ENCODE results near the gene ZNF850.

The ZNF850 gene

DNA sequence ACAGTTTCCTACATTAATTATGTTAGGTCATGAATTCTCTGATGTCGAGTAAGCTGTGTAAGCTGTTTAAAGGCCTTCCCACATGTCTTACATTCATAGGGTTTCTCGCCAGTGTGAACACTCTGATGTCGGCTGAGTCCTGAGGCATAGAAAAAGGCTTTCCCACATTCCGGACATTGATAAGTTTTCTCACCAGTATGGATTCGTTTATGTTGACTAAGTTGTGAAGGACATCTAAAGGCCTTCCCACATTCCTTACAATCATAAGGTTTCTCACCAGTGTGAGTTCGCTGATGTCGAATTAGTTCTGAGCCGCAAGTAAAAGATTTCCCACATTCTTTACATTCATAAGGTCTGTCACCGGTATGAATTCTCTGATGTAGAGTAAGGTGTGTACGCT lies 24.9 kb downstream of the ZNF850 start:
- Histone ChIP-seq H3K4me3 (ENCODE audit: low read depth, low read length) (no peak overlapping the region), H3K9me3 (ENCODE audit: control insufficient read depth, insufficient read depth, low read depth, low read length) (peaks cover 71% of the 10 kb centered on the region), H3K36me3 (ENCODE audit: control insufficient read depth in 2 of 2, insufficient read depth in 1 of 2, low read length in 2 of 2) (peaks cover 72 to 85% of the 10 kb centered on the region in 2 experiments), H3K4me1 (ENCODE audit: control insufficient read depth, insufficient read depth, low read length) (no peaks in the 10 kb centered on the region), H3K27ac (ENCODE audit: extremely low read depth, low read depth, low read length) (no peak overlapping the region)
- POLR2A ChIA-PET, result no interaction called here
- CTCF ChIA-PET, result no interaction called here
- TF ChIP-seq HOXD13 (CRISPR knock-in tag; IDR thresholded peaks at IDR 0.05; ENCODE audit: borderline replicate concordance), result no peak
- no peak for TF ChIP-seq ZNF777 (tag by site-specific recombination; IDR thresholded peaks at IDR 0.05; ENCODE audit: borderline replicate concordance)
- TF ChIP-seq SCRT2 (tag by site-specific recombination; IDR thresholded peaks at IDR 0.05), result no peak
- 0 out of 2 replicates have a peak, but pooled peaks have one; percentile 4 for TF ChIP-seq ZNF157 (tag by site-specific recombination; IDR thresholded peaks at IDR 0.05)
- peak; percentile 87 for TF ChIP-seq SETDB1 (IDR thresholded peaks at IDR 0.05; ENCODE audit: insufficient read length, low read length)
- peak; percentile 61; the same call in 1 of the 2 replicates for TF ChIP-seq ZNF184 (tag by site-specific recombination; IDR thresholded peaks at IDR 0.05)
- no peak; the same call in 1 of the 2 replicates for TF ChIP-seq ZNF274 (IDR thresholded peaks at IDR 0.05; ENCODE audit: low read length)
- peak; percentile 68; the same call in 1 of the 2 replicates for TF ChIP-seq ZNF274 (tag by site-specific recombination; IDR thresholded peaks at IDR 0.05; ENCODE audit: borderline replicate concordance)
- no peak for TF ChIP-seq ZNF121 (tag by site-specific recombination; IDR thresholded peaks at IDR 0.05)
- TF ChIP-seq ZNF169 (tag by site-specific recombination; IDR thresholded peaks at IDR 0.05), result 0 out of 2 replicates have a peak, but pooled peaks have one; percentile 3
- peak; percentile 19; the same call in 1 of the 2 replicates for TF ChIP-seq TRIM28 (IDR thresholded peaks at IDR 0.05; ENCODE audit: borderline replicate concordance, low read length)

GRCh38 chr19:36745870-36746269 lies 26.7 kb downstream of the ZNF850 start:
- H3K4me1 ChIP-seq (ENCODE audit: control insufficient read depth, insufficient read depth, low read length), result no peaks in the 10 kb centered on the region
- H3K4me3 ChIP-seq (ENCODE audit: low read depth, low read length), result no peak overlapping the region
- POLR2A ChIA-PET, result no interaction called here
- H3K9me3 ChIP-seq (ENCODE audit: control insufficient read depth, insufficient read depth, low read depth, low read length), result peaks cover 59% of the 10 kb centered on the region
- CTCF ChIA-PET, result no interaction called here
- no peak overlapping the region for H3K27ac ChIP-seq (ENCODE audit: extremely low read depth, low read depth, low read length)
- H3K36me3 ChIP-seq (ENCODE audit: control insufficient read depth in 2 of 2, insufficient read depth in 1 of 2, low read length in 2 of 2), result peaks cover 54 to 74% of the 10 kb centered on the region in 2 experiments
- TF ChIP-seq ZXDB (tag by site-specific recombination; IDR thresholded peaks at IDR 0.05), result no peak
- no peak for TF ChIP-seq YY2 (tag by site-specific recombination; IDR thresholded peaks at IDR 0.05)
- peak; percentile 89 for TF ChIP-seq ZBTB21 (tag by site-specific recombination; IDR thresholded peaks at IDR 0.05)
- no peak for TF ChIP-seq ZNF513 (tag by site-specific recombination; IDR thresholded peaks at IDR 0.05)
- no peak for TF ChIP-seq ZNF335 (tag by site-specific recombination; conservative IDR thresholded peaks at IDR 0.05)
- TF ChIP-seq ZNF280D (tag by site-specific recombination; IDR thresholded peaks at IDR 0.05), result peak; percentile 78; the same call in 1 of the 2 replicates
- no peak for TF ChIP-seq ZNF274 (IDR thresholded peaks at IDR 0.05; ENCODE audit: low read length)
- TF ChIP-seq ZNF274 (tag by site-specific recombination; IDR thresholded peaks at IDR 0.05; ENCODE audit: borderline replicate concordance), result no peak
- peak; percentile 48 for TF ChIP-seq SETDB1 (IDR thresholded peaks at IDR 0.05; ENCODE audit: insufficient read length, low read length)
- no peak for TF ChIP-seq ZNF549 (tag by site-specific recombination; IDR thresholded peaks at IDR 0.05)
- TF ChIP-seq KLF10 (tag by site-specific recombination; IDR thresholded peaks at IDR 0.05), result no peak
- peak; percentile 68; the same call in 1 of the 2 replicates for TF ChIP-seq ZNF629 (tag by site-specific recombination; IDR thresholded peaks at IDR 0.05)
- no peak for TF ChIP-seq ZEB2 (tag by site-specific recombination; IDR thresholded peaks at IDR 0.05)
- TF ChIP-seq ZNF621 (tag by site-specific recombination; IDR thresholded peaks at IDR 0.05), result no peak
- no peak for TF ChIP-seq ZNF132 (tag by site-specific recombination; IDR thresholded peaks at IDR 0.05; ENCODE audit: borderline replicate concordance)
- TF ChIP-seq ZBTB17 (tag by site-specific recombination; IDR thresholded peaks at IDR 0.05), result no peak
- TF ChIP-seq ZNF585B (tag by site-specific recombination; IDR thresholded peaks at IDR 0.05), result no peak
- TF ChIP-seq ZFP37 (tag by site-specific recombination; IDR thresholded peaks at IDR 0.05), result peak; percentile 41; the same call in 1 of the 2 replicates
- 0 out of 2 replicates have a peak, but pooled peaks have one; percentile 29 for TF ChIP-seq ZNF558 (tag by site-specific recombination; IDR thresholded peaks at IDR 0.05)
- 0 out of 2 replicates have a peak, but pooled peaks have one; percentile 30 for TF ChIP-seq ZNF362 (tag by site-specific recombination; IDR thresholded peaks at IDR 0.05)
- peak; percentile 29; the same call in 1 of the 2 replicates for TF ChIP-seq ZNF24 (tag by site-specific recombination; IDR thresholded peaks at IDR 0.05)
- peak; percentile 54; the same call in 1 of the 2 replicates for TF ChIP-seq ZNF350 (tag by site-specific recombination; IDR thresholded peaks at IDR 0.05)

All from HEK293 (cell line).